Limb (tissue), 2 donors: Measurements from ENCODE around the gene PPAN.

Experiments
- DNase-seq, 2 donors: peaks; one replicate each; pipeline ENCODE4 v3.0.0-alpha.2; 2016; ENCODE audit errors: extremely low spot score in 2 of 2

The PPAN gene

GRCh38 chr19:10092648-10093294 is 13.4 kb upstream of the PPAN start:
- DNase-seq: no peak

GRCh38 chr19:10093295-10094186 is 12.6 kb upstream of the PPAN start:
- DNase-seq: peak in 1 of 2 donors; percentile 30

- DNase-seq: no peak
Observed at GRCh38 chr19:10095622-10095947, 10.6 kb upstream of the PPAN start.

- peak; percentile 92 to 94 for DNase-seq
Observed at GRCh38 chr19:10095948-10096614, 10.1 kb upstream of the PPAN start.

GRCh38 chr19:10096615-10096963 is 9.6 kb upstream of the PPAN start:
- DNase-seq: no peak

GRCh38 chr19:10100163-10100785 is 5.9 kb upstream of the PPAN start:
- DNase-seq: no peak

GRCh38 chr19:10102787-10103236 is 3.4 kb upstream of the PPAN start:
- DNase-seq: no peak

GRCh38 chr19:10104130-10104513 is 2.0 kb upstream of the PPAN start:
- no peak for DNase-seq

GRCh38 chr19:10104665-10105508 is 1.3 kb upstream of the PPAN start:
- DNase-seq: no peak

- DNase-seq: peak; percentile 35 to 65
Observed at GRCh38 chr19:10105509-10106099, 558 bp upstream of the PPAN start.

GRCh38 chr19:10107254-10107653 is 1.1 kb downstream of the PPAN start:
- DNase-seq: no peak

- no peak for DNase-seq
Observed at GRCh38 chr19:10107817-10108367, 1.7 kb downstream of the PPAN start.

GRCh38 chr19:10109528-10109927 is 3.4 kb downstream of the PPAN start:
- no peak for DNase-seq

- DNase-seq: no peak
Observed at GRCh38 chr19:10110076-10110971, 4.2 kb downstream of the PPAN start.

- no peak for DNase-seq
Observed at GRCh38 chr19:10110972-10111317, 4.8 kb downstream of the PPAN start.

- DNase-seq: no peak
Observed at GRCh38 chr19:10111405-10111811, 5.2 kb downstream of the PPAN start, which contains the start of gene P2RY11. Gene P2RY11, plus strand, starts transcription at chr19:10111693. Its CDS starts 29 bp downstream, at chr19:10111722.

- DNase-seq: no peak
Observed at GRCh38 chr19:10112037-10112761, 6.0 kb downstream of the PPAN start.

- no peak for DNase-seq
Observed at GRCh38 chr19:10112895-10113591, 6.9 kb downstream of the PPAN start.
